GM23338 (cell line): ENCODE data around the gene RRBP1.

Source experiments
- CTCF ChIP-seq, 2 experiments: fragments of 200-600 bp in 1 of 2; sonication (generic) in 1 of 2; conservative IDR thresholded peaks; 2 replicates each; pipeline versions ENCODE4 v1.5.1 to v1.6.1; 2016 to 2017; ENCODE audit warnings: antibody characterized with exemption in 2 of 2, low read depth in 2 of 2, mild to moderate bottlenecking in 2 of 2, moderate library complexity in 1 of 2
- EZH2 ChIP-seq: fragments of 200-600 bp; sonication (generic); IDR thresholded peaks from one replicate; pipeline ENCODE4 v1.8.0; 2017; ENCODE audit warnings: antibody characterized with exemption, mild to moderate bottlenecking, low read depth; ENCODE audit not compliant: unreplicated experiment
- EZH2phosphoT487 ChIP-seq: fragments of 200-600 bp; sonication (generic); IDR thresholded peaks from one replicate; pipeline ENCODE4 v1.8.1; 2018; ENCODE audit warnings: antibody characterized with exemption; ENCODE audit not compliant: unreplicated experiment
- JUNB ChIP-seq: IDR thresholded peaks from one replicate; pipeline ENCODE4 v1.6.1; 2016; ENCODE audit warnings: antibody characterized with exemption; ENCODE audit not compliant: unreplicated experiment
- POLR2AphosphoS5 ChIP-seq: IDR thresholded peaks from 2 replicates; pipeline ENCODE4 v1.6.1; 2016; ENCODE audit warnings: antibody characterized with exemption, low read depth
- ZNF462 ChIP-seq: fragments of 250-450 bp; sonication (Bioruptor Pico); IDR thresholded peaks from 2 replicates; pipeline ENCODE4 v1.5.0; 2020; ENCODE audit warnings: mild to moderate bottlenecking, moderate library complexity
- TF ChIP-seq, protein P1 (sequence below): IDR thresholded peaks from one replicate; pipeline ENCODE4 v1.6.1; 2018; ENCODE audit warnings: antibody characterized with exemption; ENCODE audit not compliant: unreplicated experiment

DNA sequence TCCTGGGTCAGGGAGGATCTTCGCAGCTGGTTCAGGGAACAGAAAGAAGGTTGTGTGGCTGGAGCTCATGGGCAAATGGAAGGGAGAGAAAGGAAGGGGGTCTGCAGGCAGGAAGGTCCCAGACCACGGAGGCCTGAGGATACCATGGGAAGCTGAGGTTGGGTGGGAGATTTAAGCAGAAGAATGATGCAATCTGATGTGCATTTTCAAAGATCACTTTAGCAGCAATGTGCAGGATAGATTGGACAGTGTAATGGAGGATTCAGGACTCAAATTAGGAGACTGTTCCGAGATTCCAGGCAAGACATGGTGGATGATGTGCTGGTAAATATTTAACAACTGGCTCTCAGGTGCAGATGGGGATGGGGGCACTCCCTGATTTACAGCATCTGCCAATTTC, 5.8 kb upstream of the RRBP1 start:
- TF ChIP-seq CTCF (conservative IDR thresholded peaks at IDR 0.05; ENCODE audit: low read depth in 2 of 2) (no peak), JUNB (no peak), EZH2 (no peak), EZH2phosphoT487 (no peak), POLR2AphosphoS5 (no peak), ZNF462 (CRISPR knock-in tag) (no peak)
- TF ChIP-seq, protein P1, sequence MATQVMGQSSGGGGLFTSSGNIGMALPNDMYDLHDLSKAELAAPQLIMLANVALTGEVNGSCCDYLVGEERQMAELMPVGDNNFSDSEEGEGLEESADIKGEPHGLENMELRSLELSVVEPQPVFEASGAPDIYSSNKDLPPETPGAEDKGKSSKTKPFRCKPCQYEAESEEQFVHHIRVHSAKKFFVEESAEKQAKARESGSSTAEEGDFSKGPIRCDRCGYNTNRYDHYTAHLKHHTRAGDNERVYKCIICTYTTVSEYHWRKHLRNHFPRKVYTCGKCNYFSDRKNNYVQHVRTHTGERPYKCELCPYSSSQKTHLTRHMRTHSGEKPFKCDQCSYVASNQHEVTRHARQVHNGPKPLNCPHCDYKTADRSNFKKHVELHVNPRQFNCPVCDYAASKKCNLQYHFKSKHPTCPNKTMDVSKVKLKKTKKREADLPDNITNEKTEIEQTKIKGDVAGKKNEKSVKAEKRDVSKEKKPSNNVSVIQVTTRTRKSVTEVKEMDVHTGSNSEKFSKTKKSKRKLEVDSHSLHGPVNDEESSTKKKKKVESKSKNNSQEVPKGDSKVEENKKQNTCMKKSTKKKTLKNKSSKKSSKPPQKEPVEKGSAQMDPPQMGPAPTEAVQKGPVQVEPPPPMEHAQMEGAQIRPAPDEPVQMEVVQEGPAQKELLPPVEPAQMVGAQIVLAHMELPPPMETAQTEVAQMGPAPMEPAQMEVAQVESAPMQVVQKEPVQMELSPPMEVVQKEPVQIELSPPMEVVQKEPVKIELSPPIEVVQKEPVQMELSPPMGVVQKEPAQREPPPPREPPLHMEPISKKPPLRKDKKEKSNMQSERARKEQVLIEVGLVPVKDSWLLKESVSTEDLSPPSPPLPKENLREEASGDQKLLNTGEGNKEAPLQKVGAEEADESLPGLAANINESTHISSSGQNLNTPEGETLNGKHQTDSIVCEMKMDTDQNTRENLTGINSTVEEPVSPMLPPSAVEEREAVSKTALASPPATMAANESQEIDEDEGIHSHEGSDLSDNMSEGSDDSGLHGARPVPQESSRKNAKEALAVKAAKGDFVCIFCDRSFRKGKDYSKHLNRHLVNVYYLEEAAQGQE = no peak
